NCI-H526 treated with DMSO at 0.1 percent for 48 hours (cell line): ENCODE results near the gene ENTPD8.
"Not testable (repeated sequence)": the region's sequence is repeated elsewhere in the genome, so short reads cannot be mapped to it uniquely, and the experiment has no call there.

ENCODE experiments used
- DNase-seq: peaks from one replicate; lab custom pipeline; 2025; lab: John Stamatoyannopoulos, UW

ENTPD8 gene

DNA sequence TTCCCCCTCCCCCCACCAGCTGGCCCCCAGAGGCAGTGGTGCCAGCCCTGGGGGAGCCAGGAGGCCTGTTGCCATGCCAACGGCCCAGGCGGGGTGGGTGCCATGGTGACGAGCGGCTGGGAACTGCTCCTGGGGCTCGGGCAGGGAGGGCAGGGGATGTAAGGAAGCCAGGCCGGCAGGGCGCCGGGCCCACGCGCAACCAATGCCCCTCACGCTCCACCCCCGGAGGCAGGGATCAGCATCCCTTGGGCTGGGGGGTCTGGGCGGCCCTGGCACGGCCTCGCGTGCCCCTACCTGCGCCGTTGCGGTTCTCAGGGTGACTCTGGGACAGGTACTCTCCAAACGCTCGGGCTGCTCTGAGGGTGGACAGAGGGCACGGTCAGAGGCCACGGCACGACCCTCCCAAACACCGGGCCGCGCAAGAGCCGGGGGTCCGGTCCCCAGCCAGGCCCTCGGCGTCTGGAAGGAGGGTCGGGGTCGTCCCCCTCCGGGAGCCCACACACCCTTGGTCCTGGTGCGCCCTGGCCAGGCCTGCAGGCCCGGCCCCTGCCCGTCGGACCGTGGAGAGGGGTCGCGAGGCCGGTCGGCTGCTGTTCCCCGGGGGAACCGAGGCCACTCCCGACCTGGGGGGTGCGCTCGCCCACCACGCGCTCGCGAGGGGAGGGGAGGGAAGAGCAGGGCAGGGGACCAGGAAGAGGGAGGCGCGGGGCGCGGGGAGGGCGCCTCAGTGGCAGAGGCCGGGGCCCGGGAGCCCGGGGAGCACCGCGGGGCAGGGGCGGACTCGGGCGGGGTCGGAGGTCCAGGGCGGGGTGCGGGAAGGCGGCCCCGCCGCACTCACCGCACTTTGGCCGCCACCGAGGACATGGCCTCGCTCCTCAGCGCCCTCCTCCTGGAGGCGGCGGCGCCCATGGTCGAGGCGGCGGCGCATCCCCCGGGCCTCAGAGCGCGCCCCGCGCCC is 17.3 kb upstream of the ENTPD8 start:
- DNase-seq, result no peak

- DNase-seq, result no peak
Observed at GRCh38 chr9:137457406-137458193, 16.4 kb upstream of the ENTPD8 start.

- DNase-seq, result no peak
Observed at GRCh38 chr9:137456864-137457405, 15.8 kb upstream of the ENTPD8 start.

DNA sequence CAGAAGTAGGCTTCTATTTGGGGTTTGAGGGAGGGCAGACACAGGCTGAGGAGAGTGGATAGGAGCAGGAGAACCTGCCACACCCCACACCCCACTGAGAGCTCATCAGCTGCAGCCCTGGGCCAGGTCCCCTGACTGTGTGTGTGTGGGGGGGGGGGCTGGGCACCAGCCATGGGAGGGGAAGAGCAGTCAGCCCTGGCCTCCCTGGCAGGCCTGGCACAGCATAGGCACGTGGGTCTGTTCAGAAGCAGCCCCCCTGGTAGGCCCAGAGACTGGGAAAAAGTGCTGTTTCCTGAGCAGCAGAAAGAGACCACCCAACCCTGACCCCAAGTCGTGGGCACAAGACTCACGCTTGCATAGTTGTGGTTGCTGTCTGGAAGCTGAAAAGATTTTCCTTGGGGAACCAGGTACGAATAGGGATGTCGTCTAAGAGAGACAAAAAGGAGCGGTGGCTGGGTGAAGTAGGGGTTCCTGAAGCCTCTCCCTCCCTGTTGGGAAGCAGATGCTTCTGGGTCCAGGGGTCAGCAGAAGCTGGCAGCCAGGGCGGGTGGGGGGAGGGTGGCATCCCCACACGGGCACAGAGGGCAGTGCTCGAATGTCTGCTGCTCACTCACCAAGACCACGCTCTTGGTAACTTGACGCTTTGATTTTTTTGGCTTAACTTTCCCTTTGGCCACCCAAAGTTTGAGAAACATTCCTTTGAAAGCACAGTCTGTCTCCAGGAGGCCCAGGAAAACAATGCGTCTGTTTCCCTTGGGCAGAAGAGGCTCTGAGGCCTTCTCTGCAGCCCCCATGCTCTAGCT is 15.1 kb upstream of the ENTPD8 start:
- DNase-seq, result no peak

DNA sequence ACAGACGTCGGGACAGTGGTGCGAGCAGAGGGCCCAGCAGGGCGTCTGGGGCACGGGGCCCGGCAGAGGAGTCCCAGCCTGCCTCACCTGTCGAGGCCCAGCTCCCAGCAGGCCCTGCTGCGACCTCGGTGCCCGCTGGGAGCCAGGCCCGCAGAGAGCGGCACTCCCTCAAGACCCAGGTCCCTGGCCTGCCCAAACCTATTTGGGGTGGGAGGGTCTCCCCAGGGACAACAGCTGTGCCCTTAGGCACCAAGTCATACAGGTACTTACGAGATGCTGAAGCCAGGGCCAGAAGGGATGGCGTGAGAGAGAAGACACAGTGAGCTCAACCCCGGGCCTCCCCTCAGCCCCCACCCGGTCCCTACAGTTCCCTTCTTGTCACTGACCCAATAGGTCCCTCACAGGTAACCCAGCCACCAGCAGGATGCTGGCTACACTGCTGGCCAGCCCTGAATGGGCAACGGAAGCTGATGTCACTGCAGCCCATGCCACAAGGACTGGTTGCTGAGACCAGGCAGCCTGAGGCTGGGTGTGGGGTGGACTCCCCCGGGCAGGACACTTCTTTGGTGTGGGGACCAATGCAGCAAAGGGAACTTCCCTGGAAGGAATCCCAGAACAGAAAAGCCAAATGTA is 14.3 kb upstream of the ENTPD8 start:
- DNase-seq, result no peak

- DNase-seq, result no peak
Observed at GRCh38 chr9:137454597-137455358, 13.6 kb upstream of the ENTPD8 start.

GRCh38 chr9:137454145-137454596 is 13.0 kb upstream of the ENTPD8 start:
- DNase-seq, result no peak

- no peak for DNase-seq
Observed at GRCh38 chr9:137453643-137454081, 12.5 kb upstream of the ENTPD8 start.

GRCh38 chr9:137452761-137453642 is 11.8 kb upstream of the ENTPD8 start:
- DNase-seq, result no peak

DNA sequence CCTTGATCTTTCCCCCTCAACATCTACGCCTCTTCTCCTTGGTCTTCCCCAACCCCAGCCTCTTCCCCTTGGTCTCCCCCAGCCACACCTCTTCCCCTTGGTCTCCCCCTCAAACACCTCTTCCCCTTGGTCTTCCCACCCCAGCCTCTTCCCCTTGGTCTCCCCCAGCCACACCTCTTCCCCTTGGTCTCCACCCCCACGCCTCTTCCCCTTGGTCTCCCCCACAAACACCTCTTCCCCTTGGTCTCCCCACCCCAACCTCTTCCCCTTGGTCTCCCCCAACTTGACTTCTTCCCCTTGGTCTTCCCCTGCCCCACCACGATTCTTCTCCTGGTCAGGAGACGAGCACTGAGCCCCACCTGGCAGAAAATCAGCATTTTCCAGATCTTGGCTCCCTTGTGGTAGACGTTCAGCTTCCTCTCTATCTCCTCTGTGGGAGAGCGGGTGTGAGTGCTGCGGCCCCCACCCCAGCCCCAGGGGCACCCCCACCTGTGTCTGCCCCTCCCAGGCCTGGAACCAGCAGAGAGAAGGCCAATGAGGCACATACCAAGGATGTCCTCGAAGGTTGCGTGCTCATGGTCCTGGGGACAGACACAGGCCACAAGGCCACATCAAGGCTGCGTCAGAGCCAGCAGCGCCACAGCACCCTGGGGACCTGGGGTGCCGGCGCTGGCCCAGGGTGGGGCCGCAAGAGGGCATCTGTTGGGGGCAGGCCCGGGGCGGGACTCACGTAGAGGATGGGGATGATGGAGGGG is 11.0 kb upstream of the ENTPD8 start:
- DNase-seq, result no peak

GRCh38 chr9:137451264-137452005 is 10.3 kb upstream of the ENTPD8 start:
- DNase-seq, result not testable (repeated sequence)

GRCh38 chr9:137450539-137451222 is 9.5 kb upstream of the ENTPD8 start:
- not testable (repeated sequence) for DNase-seq

GRCh38 chr9:137449931-137450538 is 8.9 kb upstream of the ENTPD8 start:
- DNase-seq, result no peak

- no peak for DNase-seq
Observed at GRCh38 chr9:137449081-137449844, 8.1 kb upstream of the ENTPD8 start.

GRCh38 chr9:137448602-137448962 is 7.4 kb upstream of the ENTPD8 start:
- DNase-seq, result no peak
